MM.1S (cell line): Measurements from ENCODE around the gene DNAJB5.
"Not testable (repeated sequence)": the region's sequence is repeated elsewhere in the genome, so short reads cannot be mapped to it uniquely, and the experiment has no call there.

Source experiments
- DNase-seq: peaks from one replicate; pipeline ENCODE4 v3.0.0-alpha.2; 2015
- H2AFZ ChIP-seq: fragments of 300-600 bp; sonication (generic); 2 replicates; pipeline ENCODE4 v1.6.0; 2016; ENCODE audit warnings: antibody characterized with exemption, low read length
- H3F3A ChIP-seq: fragments of 300-600 bp; sonication (generic); 2 replicates; pipeline ENCODE4 v1.6.1; 2016; ENCODE audit warnings: mild to moderate bottlenecking, antibody characterized with exemption, low read length, moderate library complexity, mixed read lengths; ENCODE audit not compliant: insufficient read depth
- H3K27ac ChIP-seq: fragments of 300-600 bp; sonication (generic); 2 replicates; pipeline ENCODE4 v1.5.1; 2016; ENCODE audit warnings: mild to moderate bottlenecking, low read length
- H3K27me3 ChIP-seq: fragments of 300-600 bp; sonication (generic); replicated peaks from 2 replicates; pipeline ENCODE4 v1.6.0; 2016; ENCODE audit warnings: low read length; ENCODE audit not compliant: insufficient read depth
- H3K36me3 ChIP-seq: fragments of 300-600 bp; sonication (generic); replicated peaks from 2 replicates; pipeline ENCODE4 v1.6.1; 2016; ENCODE audit warnings: mild to moderate bottlenecking, low read length, mixed read lengths; ENCODE audit not compliant: insufficient read depth
- H3K4me1 ChIP-seq: fragments of 300-600 bp; sonication (generic); 2 replicates; pipeline ENCODE4 v1.6.1; 2016; ENCODE audit warnings: low read length, mixed read lengths
- H3K4me2 ChIP-seq: fragments of 300-600 bp; sonication (generic); 2 replicates; pipeline ENCODE4 v1.6.0; 2016; ENCODE audit warnings: low read depth, low read length
- H3K4me3 ChIP-seq: fragments of 300-600 bp; sonication (generic); 2 replicates; pipeline ENCODE4 v1.5.1; 2016; ENCODE audit warnings: low read length, mixed read lengths
- H3K79me2 ChIP-seq: fragments of 300-600 bp; sonication (generic); 2 replicates; pipeline ENCODE4 v1.6.1; 2016; ENCODE audit warnings: mixed run types, low read length, mixed read lengths
- H3K9ac ChIP-seq: fragments of 300-600 bp; sonication (generic); 2 replicates; pipeline ENCODE4 v1.6.1; 2016; ENCODE audit warnings: low read length, mixed read lengths
- H3K9me2 ChIP-seq: fragments of 300-600 bp; sonication (generic); replicated peaks from 2 replicates; pipeline ENCODE4 v1.6.1; 2016; ENCODE audit warnings: mild to moderate bottlenecking, low read length, mixed read lengths; ENCODE audit not compliant: insufficient read depth
- H3K9me3 ChIP-seq: fragments of 300-600 bp; sonication (generic); replicated peaks from 2 replicates; pipeline ENCODE4 v1.6.1; 2016; ENCODE audit warnings: mild to moderate bottlenecking, low read length, mixed read lengths; ENCODE audit not compliant: insufficient read depth
- H4K20me1 ChIP-seq: fragments of 300-600 bp; sonication (generic); 2 replicates; pipeline ENCODE4 v1.6.1; 2016; ENCODE audit warnings: mild to moderate bottlenecking, low read length, moderate library complexity, mixed read lengths; ENCODE audit not compliant: insufficient read depth
- EZH2 ChIP-seq: fragments of 300-600 bp; sonication (generic); optimal IDR thresholded peaks from 2 replicates; pipeline ENCODE3; 2017; ENCODE audit warnings: low read depth, mild to moderate bottlenecking, antibody characterized with exemption, low read length, mixed read lengths
- EZH2phosphoT487 ChIP-seq: fragments of 300-600 bp; sonication (generic); IDR thresholded peaks from 2 replicates; pipeline ENCODE4 v1.6.1; 2018; ENCODE audit warnings: antibody characterized with exemption, low read length
- TF ChIP-seq, protein P1 (sequence below): fragments of 300-600 bp; sonication (generic); IDR thresholded peaks from 2 replicates; pipeline ENCODE4 v1.5.1; 2016; ENCODE audit warnings: antibody characterized with exemption, low read length, mixed read lengths

The DNAJB5 gene

DNA sequence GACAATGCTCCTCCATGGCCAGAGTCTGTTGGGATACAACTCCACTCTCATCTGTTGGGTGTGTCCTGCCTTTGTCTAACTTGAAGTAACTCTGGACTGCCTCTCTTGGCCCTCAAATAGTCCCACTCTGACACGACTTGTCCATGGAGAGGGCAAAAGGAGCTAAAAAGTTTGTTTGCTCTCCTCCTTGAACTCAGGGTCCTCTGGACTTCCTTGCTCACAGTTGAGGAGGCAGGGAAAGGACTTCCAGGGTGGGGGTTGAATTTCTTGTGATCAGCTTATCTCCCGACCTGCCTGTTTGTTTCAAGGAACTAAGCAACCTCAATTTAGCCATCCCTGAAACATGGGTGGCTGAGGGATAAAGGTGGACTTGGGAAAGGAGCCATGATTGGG, 11.7 kb downstream of the DNAJB5 start:
- H2AFZ ChIP-seq = no peak overlapping the region
- no peak overlapping the region for H3K27ac ChIP-seq
- H3K4me3 ChIP-seq = no peak overlapping the region
- DNase-seq = no peak
- TF ChIP-seq, protein P1, sequence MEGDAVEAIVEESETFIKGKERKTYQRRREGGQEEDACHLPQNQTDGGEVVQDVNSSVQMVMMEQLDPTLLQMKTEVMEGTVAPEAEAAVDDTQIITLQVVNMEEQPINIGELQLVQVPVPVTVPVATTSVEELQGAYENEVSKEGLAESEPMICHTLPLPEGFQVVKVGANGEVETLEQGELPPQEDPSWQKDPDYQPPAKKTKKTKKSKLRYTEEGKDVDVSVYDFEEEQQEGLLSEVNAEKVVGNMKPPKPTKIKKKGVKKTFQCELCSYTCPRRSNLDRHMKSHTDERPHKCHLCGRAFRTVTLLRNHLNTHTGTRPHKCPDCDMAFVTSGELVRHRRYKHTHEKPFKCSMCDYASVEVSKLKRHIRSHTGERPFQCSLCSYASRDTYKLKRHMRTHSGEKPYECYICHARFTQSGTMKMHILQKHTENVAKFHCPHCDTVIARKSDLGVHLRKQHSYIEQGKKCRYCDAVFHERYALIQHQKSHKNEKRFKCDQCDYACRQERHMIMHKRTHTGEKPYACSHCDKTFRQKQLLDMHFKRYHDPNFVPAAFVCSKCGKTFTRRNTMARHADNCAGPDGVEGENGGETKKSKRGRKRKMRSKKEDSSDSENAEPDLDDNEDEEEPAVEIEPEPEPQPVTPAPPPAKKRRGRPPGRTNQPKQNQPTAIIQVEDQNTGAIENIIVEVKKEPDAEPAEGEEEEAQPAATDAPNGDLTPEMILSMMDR = no peak
- TF ChIP-seq EZH2phosphoT487 (no peak), EZH2 (no peak)
- no peaks in the 10 kb centered on the region for H3K9me2 ChIP-seq
- H3K36me3 ChIP-seq = no peaks in the 10 kb centered on the region
- H3K79me2 ChIP-seq = no peaks in the 10 kb centered on the region
- no peaks in the 10 kb centered on the region for H3K4me1 ChIP-seq
- H3K9me3 ChIP-seq = no peaks in the 10 kb centered on the region
- H4K20me1 ChIP-seq = no peaks in the 10 kb centered on the region
- no peak overlapping the region for H3K9ac ChIP-seq
- H3K27me3 ChIP-seq = no peaks in the 10 kb centered on the region
- no peak overlapping the region for H3K4me2 ChIP-seq
- H3F3A ChIP-seq = no peaks in the 10 kb centered on the region

DNA sequence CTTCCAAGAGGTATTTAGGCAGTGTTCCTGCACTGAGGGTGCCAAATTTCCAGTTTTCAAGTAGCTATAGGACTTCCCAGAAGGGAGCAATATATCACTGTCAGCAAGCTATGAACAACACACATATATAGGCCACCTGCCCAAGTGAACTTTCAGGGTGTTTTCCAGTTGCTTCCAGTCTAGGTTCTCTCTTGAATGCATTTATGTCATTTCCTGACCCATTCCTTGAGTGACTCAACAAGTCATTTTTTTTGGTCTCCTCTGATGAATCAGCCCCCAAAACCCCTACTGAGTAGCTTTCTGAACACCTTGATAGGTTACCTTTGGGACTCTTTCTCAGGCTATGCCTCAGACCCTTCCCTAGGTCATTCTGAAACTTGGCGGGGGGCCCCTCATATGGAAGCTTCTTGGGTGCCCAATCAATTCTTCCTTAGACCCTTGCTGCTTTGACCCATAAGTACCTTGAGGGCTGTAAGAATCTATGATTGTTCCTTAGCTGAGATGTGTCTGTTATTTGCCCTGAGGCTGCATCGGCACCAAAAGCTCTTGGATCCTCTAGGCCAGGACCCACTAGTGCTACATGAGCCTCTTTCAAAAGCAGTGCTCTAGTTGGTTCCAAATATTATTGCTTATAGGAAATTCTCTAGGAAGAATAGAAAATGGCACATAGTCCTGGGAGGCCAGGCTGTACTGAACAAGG, 12.4 kb downstream of the DNAJB5 start:
- TF ChIP-seq, protein P1 = no peak
- TF ChIP-seq EZH2 = no peak

GRCh38 chr9:35002623-35003022, 13.1 kb downstream of the DNAJB5 start:
- no peaks in the 10 kb centered on the region for H3F3A ChIP-seq
- no peaks in the 10 kb centered on the region for H3K9me3 ChIP-seq
- no peak overlapping the region for H2AFZ ChIP-seq
- no peaks in the 10 kb centered on the region for H3K79me2 ChIP-seq
- no peak for DNase-seq
- no peaks in the 10 kb centered on the region for H3K9me2 ChIP-seq
- no peak overlapping the region for H3K4me2 ChIP-seq
- no peak overlapping the region for H3K9ac ChIP-seq
- TF ChIP-seq, protein P1 = no peak
- TF ChIP-seq EZH2phosphoT487 = no peak
- TF ChIP-seq EZH2 = no peak
- H3K27ac ChIP-seq = no peak overlapping the region
- no peaks in the 10 kb centered on the region for H3K36me3 ChIP-seq
- H3K4me3 ChIP-seq = no peak overlapping the region
- no peaks in the 10 kb centered on the region for H4K20me1 ChIP-seq
- no peaks in the 10 kb centered on the region for H3K4me1 ChIP-seq
- H3K27me3 ChIP-seq = no peaks in the 10 kb centered on the region

More for the DNA sequence above, 12.4 kb downstream of the DNAJB5 start:
- Histone ChIP-seq H3K9me3 (no peaks in the 10 kb centered on the region), H3K9ac (no peak overlapping the region), H3K4me2 (no peak overlapping the region), H3K27me3 (no peaks in the 10 kb centered on the region), H3F3A (no peaks in the 10 kb centered on the region), H2AFZ (no peak overlapping the region), H3K27ac (no peak overlapping the region), H3K4me3 (no peak overlapping the region), H3K4me1 (no peaks in the 10 kb centered on the region), H3K36me3 (no peaks in the 10 kb centered on the region), H4K20me1 (no peaks in the 10 kb centered on the region), H3K79me2 (no peaks in the 10 kb centered on the region), H3K9me2 (no peaks in the 10 kb centered on the region)
- DNase-seq = no peak

DNA sequence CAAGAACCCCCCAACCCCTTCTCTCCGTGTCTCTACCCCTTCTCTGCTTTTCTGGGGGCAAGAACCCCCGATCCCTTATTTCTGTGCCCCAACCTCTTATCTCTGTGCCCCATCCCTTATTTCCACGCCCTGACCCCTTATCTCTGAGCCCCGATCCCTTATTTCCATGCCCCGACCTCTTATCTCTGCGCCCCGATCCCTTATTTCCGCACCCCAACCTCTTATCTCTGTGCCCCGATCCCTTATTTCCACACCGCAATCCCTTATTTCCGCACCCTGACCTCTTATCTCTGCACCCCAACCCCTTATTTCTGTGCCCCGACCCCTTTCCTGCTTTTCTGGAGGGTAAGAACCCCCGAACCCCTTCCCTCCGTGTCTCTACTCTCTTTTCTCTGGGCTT, 14.8 kb downstream of the DNAJB5 start:
- not testable (repeated sequence) for H3K4me3 ChIP-seq, H3K36me3 ChIP-seq, H3F3A ChIP-seq, H2AFZ ChIP-seq, H4K20me1 ChIP-seq, H3K9me2 ChIP-seq, H3K9ac ChIP-seq, H3K27me3 ChIP-seq, H3K27ac ChIP-seq, H3K4me1 ChIP-seq, DNase-seq, H3K4me2 ChIP-seq, H3K9me3 ChIP-seq, H3K79me2 ChIP-seq
